Right renal pelvis (tissue), 4 donors: ENCODE results near the gene DMBT1. TPM values are rescaled to one million over a fixed set of nuclear protein-coding genes. Genes with fewer than 3 reads are reported as not detected.
"Not testable (repeated sequence)": the region's sequence is repeated elsewhere in the genome, so short reads cannot be mapped to it uniquely, and the experiment has no call there.

Experiments
- DNase-seq, 4 donors: peaks; one replicate each; pipeline ENCODE4 v3.0.0-alpha.2; 2013; ENCODE audit warnings: low read depth in 4 of 4, low spot score in 3 of 4, missing footprints in 1 of 4
- polyA plus RNA-seq, 4 donors: library from polyadenylated mRNA; unstranded; fragments of 120-200 nt; gene quantifications; one replicate each; pipeline ENCODE4 v1.2.1, GENCODE V29; 2013; ENCODE audit not compliant: insufficient read length in 4 of 4

Gene DMBT1
- polyA plus RNA-seq, 4 donors, result 0.03 to 0.05 (median 0.04) TPM; not detected in 1

DNA sequence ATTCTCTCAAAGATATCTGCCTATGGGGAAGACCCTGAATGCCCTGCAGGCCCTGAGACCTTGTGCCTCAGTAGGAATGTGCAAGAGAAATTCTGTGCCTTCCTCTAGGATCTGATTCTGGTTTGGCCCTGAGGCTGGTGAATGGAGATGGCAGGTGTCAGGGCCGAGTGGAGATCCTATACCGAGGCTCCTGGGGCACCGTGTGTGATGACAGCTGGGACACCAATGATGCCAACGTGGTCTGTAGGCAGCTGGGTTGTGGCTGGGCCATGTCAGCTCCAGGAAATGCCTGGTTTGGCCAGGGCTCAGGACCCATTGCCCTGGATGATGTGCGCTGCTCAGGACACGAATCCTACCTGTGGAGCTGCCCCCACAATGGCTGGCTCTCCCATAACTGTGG, 15.7 kb downstream of the DMBT1 start:
- no peak for DNase-seq

DNA sequence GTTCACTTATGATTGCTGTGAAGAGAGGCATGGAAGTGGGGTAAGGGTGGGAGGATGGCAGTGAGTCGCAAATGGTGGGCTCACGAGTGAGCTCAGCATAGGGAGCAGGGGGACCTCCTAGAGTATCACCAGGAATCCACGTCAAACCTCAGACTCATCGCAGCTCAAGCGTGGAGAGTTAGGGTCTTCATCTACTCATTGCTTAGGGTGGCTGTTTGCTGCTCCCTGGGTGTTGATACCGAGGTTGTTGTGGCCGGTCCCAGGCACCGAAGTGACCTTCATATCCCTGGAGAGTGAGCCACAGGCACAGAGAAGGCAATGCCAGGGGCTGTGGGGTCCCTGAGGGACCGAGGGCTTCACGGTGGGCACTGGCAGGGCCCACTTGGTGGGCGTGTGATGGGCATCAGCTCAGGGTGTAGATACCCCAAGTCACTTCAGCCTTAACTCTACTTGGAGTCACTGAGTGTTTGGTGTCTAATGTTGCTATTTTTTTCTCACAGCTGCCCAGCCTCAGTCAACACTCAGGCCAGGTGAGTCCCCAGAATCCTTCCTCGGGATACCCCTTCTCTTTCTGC, 16.8 kb downstream of the DMBT1 start:
- no peak for DNase-seq

DNA sequence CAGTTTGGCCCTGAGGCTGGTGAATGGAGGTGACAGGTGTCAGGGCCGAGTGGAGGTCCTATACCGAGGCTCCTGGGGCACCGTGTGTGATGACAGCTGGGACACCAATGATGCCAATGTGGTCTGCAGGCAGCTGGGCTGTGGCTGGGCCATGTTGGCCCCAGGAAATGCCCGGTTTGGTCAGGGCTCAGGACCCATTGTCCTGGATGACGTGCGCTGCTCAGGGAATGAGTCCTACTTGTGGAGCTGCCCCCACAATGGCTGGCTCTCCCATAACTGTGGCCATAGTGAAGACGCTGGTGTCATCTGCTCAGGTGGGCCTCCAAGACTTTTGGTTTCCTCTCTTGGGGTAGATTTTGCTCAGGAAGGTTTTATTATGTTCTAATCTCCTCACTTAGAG, 25.5 kb downstream of the DMBT1 start:
- not testable (repeated sequence) for DNase-seq

DNA sequence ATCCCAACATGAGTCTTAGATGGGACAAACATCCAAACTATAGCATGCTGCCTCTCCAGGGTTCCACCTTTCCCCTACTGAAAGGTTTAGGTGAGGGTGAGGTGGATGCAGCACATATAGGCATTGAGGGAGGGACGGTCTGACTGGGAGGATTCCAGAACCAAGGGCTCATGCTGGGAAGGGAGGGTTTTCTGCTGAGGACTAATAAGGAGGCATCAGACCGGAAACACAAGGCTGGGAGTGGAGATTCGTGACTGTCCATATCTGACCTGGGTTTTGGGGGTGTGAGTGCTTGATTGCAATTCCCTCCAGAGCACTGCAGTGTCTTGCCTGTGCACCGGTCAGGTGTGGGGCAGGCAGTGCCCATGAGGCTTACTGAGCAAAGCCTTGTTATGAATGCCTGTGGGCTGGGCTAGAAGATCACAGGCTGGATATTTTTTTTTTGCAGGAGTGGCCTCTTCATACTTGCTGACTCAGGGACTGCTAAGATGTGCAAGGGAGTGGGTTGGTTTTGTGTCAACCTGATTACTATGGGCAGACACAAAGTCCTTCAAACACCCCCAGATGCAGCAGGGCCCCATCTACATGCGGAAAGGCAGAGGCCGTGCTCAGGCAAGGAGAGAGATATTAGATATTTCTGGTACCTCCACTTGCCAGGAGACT, 26.7 kb downstream of the DMBT1 start:
- no peak for DNase-seq

DNA sequence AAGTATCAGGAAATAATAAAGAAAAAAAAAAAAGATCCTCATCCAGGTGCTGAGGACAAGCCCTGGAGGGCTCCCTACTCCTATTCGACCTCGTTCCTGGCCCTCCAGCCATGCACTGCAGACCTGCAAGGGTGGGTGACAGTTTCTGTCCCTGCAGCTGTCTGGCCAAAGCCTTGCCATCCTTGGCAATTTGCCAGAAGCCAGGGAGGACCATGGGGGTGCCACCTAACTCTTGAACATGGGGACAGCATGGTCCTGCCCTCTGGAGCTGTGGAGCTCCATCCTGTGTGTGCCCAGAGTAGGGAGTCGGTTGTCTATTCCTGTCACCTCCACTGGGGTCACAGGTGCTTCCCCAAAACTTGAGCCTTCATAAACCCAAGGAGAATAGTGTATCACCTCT, 27.8 kb downstream of the DMBT1 start:
- DNase-seq, result no peak

DNA sequence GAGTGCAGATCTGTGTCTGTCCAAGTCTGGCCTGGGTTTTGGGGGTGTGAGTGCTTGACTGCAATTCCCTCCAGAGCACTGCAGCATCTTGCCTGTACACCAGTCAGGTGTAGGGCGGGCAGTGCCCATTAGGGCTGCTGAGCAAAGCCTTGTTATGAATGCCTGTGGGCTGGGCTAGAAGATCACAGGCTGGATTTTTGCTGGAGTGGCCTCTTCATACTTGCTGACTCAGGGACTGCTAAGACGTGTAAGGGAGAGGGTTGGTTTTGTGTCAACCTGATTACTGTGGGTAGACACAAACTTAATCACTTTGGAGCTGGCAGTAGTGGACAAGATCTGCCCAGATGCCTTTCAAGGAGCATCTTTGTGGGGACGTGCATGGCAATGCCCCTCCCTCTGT, 29.6 kb downstream of the DMBT1 start:
- no peak for DNase-seq

DNA sequence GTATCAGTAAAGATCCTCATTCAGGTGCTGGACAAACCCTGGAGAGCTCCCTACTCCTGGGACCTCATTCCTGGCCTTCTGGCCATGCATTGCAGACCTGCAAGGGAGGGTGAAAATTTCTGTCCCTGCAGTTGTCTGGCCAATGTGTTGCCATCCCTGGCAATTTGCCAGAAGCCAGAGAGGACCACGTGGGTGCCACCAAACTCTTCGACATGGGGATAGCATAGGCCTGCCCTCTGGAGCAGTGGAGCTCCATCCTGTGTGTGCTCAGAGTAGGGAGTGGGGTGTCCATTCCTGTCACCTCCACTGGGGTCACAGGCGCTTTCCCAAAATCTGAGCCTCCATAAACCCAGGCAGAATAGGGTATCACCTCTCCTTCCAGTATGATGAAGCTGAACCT, 31.2 kb downstream of the DMBT1 start:
- no peak for DNase-seq

DNA sequence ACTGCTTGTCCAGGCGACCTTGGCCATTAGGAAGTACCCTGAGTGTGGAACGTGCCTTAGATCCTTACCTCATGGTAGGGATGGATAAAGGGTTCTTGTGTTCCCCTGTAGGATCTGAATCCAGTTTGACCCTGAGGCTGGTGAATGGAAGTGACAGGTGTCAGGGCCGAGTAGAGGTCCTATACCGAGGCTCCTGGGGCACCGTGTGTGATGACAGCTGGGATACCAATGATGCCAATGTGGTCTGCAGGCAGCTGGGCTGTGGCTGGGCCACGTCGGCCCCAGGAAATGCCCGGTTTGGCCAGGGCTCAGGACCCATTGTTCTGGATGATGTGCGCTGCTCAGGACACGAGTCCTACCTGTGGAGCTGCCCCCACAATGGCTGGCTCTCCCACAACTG, 31.6 kb downstream of the DMBT1 start:
- no peak for DNase-seq

DNA sequence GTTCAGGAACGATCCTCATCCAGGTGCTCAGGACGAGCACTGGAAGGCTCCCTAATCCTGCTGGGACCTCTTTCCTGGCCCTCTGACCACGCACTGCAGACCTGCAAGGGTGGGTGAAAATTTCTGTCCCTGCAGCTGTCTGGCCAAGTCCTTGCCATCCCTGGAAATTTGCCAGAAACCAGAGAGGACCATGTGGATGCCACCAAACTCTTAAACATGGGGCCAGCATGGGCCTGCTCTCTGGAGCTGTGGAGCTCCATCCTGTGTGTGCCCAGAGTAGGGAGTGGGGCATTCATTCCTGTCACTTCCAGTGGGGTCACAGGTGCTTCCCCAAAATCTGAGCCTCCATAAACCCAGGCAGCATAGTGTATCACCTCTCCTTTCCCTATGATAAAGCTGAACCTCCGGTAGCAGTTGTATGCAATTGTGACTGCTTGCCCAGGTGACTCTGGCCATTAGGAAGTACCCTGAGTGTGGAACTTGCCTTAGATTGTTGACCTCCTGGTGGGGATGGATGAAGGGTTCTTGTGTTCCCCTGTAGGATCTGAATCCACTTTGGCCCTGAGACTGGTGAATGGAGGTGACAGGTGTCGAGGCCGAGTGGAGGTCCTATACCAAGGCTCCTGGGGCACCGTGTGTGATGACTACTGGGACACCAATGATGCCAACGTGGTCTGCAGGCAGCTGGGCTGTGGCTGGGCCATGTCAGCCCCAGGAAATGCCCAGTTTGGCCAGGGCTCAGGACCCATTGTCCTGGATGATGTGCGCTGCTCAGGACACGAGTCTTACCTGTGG, 57.1 kb downstream of the DMBT1 start:
- no peak for DNase-seq

DNA sequence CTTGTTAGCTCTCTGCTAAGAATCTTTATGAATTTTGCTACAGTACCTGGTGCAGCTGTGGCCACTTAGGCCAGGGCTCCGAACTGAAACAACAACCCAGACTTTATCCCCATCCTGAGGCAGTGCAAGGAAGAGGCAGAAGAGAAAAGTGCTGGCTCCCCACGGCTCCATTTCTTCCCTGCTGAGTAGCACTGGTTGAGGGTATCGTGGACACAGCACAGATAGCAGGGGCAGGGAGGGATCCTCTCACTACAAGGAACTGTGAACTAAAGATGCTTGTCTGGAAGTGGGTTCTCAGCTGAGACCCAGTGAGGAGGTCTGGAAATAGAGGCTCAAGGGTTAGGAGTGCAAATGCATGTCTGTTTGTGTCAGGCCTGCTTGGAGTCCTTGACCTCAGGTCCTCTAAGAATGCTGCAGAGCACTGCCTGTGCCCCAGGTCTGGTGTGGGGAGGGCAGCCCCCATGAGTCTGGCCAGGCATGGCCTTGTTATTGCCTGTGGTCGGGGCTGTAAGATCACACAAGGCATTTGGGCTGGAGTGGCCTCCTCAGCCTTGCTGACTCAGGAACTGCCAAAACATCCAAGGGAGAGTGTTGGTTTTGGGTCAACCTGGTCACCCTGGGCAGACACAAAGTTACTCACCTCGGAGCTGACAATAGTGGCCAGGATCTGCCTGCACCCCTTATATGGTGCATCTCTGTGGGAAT, 58.1 kb downstream of the DMBT1 start:
- DNase-seq, result no peak

DNA sequence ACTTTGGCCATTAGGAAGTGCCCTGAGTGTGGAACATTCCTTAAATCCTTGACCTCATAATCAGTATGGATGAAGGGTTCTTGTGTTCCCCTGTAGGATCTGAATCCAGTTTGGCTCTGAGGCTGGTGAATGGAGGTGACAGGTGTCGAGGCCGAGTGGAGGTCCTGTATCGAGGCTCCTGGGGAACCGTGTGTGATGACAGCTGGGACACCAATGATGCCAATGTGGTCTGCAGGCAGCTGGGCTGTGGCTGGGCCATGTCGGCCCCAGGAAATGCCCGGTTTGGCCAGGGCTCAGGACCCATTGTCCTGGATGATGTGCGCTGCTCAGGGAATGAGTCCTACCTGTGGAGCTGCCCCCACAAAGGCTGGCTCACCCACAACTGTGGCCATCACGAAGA, 60.4 kb downstream of the DMBT1 start:
- not testable (repeated sequence) for DNase-seq

DNA sequence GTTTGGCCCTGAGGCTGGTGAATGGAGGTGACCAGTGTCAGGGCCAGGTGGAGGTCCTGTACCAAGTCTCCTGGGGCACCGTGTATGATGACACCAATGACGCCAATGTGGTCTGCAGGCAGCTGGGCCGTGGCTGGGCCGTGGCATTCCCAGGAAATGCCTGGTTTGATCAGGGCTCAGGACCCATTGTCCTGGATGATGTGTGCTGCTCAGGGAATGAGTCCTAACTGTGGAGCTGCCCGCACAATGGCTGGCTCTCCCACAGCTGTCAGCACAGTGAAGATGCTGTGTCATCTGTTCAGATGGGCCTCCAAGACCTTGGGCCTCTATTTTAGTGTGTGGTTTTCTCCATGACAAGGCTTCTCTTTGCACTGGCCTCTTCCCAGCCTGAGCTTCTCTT, 64.0 kb downstream of the DMBT1 start:
- DNase-seq, result no peak

DNA sequence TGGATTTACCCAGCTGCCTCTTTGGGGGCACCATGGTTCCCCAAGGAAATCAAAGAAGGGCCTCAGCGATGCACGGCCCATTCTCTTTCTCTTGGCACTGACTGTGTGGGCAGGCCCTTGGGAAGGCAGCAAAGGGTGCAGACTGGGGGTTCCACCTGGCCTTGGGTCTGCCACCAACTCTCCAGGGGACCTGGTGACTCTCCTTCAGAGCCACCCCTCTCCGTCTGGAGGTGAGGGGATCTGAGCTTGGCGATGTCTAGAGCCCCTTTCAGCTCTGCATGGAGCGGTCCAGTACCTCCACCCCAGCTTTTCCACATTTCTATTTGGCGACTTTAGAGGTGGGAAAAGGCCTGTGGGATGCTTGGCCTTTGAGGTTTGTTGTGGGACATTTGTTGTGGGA, 70.0 kb downstream of the DMBT1 start:
- no peak for DNase-seq

DNA sequence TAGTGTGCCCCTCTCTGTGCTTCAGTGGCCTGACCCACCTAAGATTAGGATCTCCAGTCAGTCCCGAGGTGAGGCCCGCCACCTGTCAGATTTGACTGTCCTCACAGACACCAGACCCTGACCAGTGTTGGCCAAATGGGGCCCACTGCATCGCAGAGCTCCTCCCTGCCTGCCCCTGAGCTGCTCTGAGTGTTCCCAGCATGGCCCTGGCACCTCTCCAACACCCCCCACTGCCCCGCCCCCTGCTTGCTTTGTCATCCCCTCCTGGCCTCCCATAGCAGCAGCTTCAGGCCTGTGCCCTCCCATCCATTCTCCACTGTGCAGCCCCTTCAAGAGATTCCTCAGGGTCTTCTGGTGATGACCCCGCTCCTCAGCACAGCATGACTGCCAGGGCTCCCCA, 71.5 kb downstream of the DMBT1 start:
- no peak for DNase-seq

DNA sequence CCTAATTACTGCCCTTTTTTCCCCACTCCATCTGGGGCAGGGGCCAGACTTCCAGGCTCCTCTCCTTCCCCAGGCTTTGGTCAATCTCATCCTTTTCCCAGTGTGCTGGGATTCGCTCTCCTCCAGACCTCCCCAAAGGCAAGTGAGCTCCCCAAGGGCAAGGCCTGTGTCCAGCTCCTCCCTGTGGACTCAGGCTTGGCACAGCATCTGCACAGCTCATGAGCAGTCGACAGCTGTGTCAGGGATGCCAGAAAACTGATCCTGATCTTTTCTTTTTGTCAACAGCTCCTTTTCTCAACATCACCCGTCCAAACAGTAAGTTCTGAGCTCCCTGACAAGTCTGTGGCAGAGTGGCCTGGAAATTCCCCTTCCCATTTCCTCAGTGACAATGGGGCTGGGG, 72.0 kb downstream of the DMBT1 start:
- no peak for DNase-seq

DNA sequence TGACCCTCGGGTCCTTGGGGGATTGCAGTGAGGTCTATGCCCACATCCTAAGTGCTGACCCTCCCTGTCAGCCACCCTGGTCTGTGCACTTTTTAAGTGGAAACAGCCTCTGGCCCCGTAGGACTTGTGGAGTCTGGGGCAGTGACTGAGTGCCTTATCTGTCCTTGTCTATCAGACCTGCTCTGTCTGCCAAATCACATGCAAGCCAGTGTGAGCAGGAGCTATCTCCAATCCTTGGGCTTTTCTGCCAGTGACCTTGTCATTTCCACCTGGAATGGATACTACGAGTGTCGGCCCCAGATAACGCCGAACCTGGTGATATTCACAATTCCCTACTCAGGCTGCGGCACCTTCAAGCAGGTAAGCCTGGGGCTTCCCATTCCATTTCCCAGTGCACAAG, 76.4 kb downstream of the DMBT1 start:
- DNase-seq, result no peak

DNA sequence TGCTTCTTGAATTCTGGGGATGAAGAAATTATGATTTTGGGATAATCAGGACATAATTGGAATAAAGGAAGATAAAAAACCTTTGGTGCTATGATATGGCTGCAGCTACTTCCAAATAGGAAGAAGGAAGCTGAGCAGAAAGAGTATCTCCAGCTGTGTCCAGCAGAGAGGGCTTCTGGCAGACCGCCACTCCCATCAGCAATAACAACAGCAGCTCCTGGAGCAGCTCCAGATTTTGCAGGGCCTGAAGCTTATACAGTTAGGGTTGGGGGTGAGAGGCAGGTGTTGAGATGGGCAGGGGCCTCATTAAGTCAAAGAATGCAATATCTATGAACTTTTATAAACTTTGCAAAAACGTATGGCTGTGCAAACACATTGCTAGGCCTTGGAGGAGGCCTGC, 76.8 kb downstream of the DMBT1 start:
- DNase-seq, result peak; percentile 17 to 40 (median 32)

DNA sequence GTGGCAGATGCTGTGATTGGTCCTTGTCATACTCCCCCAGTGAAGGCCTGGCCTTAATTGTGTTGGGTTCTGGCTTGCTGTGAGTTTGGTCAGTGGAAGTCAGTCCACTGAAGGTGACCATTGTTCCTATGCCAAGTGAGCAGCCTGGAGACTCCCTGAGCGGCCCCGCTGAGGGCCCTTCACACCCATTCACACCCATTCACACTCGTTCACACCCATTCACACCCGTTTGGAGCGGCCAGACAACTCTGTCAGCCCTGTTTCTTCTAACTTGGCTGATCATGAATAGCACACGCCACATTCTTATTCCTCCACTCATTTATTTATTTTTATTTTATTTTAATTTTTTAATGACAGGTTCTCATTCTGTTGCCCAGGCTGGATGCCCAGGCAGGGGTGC, 77.6 kb downstream of the DMBT1 start:
- DNase-seq, result no peak

DNA sequence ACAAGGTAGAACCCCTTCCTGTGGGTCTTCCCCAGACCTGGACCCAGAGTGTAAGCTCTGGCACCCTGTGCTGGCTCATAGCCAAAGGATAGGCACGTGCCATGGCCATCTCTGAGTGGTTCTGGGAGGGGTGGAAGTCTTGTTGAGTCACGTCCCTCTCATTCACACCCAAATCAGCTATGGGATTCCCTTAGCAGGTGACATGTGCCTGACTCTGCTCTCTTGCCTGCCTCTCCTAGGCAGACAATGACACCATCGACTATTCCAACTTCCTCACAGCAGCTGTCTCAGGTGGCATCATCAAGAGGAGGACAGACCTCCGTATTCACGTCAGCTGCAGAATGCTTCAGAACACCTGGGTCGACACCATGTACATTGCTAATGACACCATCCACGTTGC, 79.2 kb downstream of the DMBT1 start:
- no peak for DNase-seq

DNA sequence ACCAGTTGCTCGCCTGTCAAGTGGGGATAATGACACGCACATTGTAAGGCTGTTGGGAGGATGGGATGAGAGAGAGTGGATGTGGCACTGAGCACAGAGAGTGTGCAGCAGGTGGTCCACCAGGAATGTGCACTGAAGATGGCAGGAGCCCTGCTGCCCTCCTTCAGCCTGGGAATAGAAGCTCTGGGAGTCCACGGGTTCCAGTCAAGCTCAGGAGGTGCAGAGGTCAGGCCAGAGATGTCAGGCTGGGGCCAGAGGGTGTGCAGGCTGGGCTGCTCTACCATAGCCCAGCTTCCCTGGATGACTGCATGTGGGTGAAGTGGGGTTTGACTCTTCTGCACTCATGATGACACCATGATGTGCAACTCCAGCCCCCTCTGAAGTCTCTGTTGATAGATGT, 80.4 kb downstream of the DMBT1 start:
- no peak for DNase-seq
